AG08396 (cell line): Measurements from ENCODE around the gene ZNRF2.
"Not testable (repeated sequence)": the region's sequence is repeated elsewhere in the genome, so short reads cannot be mapped to it uniquely, and the experiment has no call there.

Experiments
- DNase-seq: peaks from one replicate; pipeline ENCODE4 v3.0.0; 2012; ENCODE audit warnings: low spot score, mixed read lengths

Gene ZNRF2

DNA sequence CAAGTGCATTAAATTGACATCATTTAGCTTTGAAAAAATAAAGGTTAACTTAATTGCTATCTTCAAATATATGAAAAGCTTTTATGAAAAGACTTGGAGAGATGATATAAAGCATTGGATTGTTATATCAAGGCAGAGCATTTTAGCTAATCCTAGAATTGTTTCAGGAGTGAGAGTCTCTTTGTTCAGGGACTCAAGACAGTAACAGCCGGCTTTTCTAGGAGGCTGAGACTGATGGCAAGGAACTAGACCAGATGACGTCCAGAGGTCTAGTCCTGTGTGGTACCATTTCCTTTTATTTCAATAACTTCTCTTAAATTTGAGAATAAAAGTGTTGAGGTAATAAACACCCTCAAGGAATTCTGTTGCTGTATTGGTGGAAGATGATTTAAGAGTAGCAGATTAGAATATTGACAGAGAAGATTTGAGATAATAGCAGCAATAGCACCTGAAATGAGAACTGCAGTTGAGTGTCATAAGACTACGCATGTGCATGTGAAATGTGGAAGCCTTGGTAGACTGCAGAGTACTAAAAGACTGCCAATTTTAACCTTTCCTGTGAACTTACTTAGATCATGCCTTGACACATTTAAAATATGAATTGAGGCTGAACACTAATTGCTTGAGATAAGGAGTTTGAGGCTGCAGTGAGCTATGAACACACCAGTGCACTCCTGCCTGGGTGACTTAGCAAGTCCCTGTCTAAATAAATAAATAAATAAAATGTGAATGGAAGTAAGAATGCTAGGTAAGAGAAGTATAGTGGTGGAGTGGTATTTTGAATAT, 79.6 kb downstream of the ZNRF2 start:
- no peak for DNase-seq

DNA sequence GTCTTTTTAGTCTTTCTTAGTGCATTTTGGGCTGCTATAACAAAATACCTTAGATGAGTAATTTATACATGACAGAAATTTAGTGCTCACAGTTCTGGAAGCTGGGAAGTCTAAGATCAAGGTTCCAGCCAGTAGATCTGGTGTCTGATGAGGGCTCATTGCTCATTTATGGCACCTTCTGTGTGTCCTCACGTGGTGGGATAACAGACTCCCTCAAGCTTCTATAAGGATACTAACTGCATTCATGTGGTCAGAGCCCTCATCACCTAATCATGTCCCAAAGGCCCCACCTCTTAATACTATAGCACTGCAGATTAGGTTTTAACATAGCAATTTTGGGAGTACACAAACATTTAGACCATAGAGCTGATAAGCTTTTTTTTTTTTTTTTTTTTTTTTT, 80.4 kb downstream of the ZNRF2 start:
- no peak for DNase-seq

DNA sequence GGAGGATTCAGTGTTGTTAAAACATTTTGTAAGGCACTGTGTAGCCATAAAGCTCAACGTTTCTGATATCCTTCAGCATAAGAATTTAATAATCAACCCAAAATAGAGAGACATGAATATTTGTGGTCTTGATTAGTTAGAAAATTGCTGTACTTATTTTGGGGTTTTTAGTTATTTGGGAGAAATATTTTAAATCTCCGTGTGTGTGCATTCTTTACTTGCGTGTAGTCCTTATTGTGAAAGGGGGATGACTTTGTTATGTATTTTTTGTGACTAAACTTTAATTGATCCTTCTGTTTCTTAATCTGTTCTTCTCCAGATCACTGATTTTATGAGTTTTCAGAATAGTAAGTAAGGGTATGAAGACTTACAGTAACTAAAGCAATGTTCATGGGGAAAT, 81.2 kb downstream of the ZNRF2 start:
- DNase-seq: no peak

DNA sequence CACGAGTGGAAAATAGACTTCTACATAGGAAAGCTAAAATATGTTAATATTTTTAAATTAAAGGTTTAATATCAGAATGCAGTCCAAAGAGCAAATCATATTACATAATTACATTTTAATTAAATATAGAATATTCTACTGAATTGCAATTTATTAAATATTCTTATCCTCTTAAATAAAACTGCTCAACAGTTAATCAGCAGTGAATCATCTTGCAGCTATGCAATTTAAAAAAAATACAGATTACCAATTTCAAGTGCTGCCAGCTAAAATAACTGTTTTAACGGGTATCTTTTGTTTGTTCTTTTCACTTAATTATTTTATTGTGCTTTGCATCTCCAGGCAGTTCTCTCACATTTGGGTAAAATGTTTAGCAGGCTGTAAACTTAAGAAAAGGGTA, 82.2 kb downstream of the ZNRF2 start:
- DNase-seq: no peak

DNA sequence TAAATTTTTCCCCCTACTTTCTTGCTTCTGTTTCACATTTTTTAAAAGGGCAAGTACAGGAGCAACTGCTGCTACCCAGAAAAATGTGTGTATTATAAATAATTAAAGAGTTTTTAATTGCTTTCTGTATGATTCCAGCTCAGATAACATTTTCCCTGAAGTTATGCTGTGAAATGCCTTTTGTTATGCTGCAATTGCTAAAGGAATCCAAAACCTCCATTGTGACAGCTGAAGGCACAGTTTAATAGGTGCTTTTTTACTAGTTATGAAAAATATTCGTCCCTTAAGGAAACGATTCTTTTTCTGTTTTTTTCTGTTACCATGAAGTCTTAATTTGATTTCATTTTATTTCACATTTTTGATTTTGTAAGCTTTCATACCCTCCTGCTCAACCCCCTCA, 83.2 kb downstream of the ZNRF2 start:
- DNase-seq: no peak

DNA sequence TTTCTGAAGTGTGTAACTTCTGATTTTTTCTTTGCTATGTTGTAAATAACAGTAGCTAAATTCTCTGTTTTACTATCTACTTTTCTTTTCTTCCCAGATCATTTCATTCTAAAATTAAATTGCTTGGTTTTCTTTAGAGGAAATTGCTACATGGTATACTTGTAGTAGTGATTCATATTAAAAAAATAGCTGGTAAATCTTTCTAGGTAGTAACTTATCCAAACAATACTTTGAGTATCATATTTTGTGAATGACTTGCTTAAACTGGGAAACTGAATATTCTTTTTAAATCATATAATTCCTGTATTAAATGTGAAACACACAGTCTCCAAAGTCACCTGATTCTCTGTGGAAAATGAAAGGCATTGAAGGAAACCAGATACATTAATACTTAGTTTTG, 85.5 kb downstream of the ZNRF2 start:
- DNase-seq: no peak

DNA sequence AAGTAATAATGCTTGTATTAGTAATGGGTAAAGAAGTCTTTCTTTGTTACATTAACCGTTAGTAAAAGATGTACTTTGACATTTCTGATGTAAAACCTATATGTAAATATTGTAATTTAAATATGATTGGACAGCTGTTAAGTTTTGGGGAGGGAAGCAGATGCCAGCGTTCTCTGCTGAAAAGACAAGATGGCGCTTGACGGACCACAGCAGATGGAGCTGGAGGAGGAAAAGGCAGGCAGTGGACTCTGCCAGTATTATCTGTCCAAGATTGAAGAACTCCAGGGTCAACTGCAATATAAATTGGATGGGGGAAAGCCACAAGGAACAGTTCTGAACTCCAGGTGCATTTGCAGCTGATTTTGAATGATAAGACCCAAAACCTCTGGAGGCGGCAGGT, 86.9 kb downstream of the ZNRF2 start:
- no peak for DNase-seq

GRCh38 chr7:30378275-30378674, 93.9 kb downstream of the ZNRF2 start:
- no peak for DNase-seq

- DNase-seq: no peak
Measured at GRCh38 chr7:30379131-30379530, 94.7 kb downstream of the ZNRF2 start.

DNA sequence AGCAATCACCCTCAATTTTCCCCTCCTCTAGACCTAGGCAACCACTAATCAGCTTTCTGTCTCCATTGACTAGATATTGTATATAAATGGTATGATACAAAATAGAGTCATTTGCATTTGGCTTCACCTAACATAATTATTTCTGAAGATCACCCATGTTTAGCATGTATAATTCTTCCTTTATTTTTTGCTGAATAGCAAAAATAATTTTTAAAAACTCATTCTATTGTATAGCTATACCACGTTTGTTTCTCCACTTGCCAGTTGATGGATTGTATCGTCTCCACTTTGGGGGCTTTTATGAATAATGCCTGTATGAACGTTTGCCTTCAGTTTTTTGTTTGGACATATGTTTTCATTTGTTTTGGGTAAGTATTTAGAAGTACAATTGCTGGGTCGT, 95.3 kb downstream of the ZNRF2 start:
- DNase-seq: no peak

- DNase-seq: no peak
Measured at GRCh38 chr7:30380294-30380693, 95.9 kb downstream of the ZNRF2 start.

DNA sequence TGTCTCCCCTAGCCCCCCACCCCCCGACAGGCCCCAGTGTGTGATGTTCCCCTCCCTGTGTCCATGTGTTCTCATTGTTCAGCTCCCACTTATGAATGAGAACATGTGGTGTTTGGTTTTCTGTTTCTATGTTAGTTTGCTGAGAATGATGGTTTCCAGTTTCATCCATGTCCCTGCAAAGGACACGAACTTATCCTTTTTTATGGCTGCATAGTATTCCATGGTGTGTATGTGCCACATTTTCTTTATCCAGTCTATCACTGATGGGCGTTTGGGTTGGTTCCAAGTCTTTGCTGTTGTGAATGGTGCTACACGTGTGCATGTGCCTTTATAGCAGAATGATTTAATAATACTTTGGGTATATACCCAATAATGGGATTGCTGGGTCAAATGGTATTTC, 96.4 kb downstream of the ZNRF2 start:
- not testable (repeated sequence) for DNase-seq

DNA sequence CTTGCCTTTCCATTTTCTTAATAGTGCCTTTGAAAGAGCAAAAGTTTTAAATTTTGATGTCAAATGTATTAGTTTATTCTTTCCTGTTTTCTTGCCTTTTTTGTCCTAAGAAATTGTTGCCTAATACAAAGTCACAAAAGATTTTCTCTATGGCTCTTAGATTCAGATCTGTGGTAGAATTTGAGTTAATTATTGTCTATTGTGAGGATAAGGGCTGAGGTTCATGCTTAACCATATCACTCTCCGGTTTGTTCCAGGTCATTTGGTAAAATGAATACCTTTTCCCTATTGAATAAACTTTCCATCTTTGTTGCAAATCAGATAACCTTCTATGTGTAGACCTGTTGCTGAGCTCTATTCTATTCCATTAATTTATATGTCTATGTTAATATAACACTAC, 98.2 kb downstream of the ZNRF2 start:
- no peak for DNase-seq

DNA sequence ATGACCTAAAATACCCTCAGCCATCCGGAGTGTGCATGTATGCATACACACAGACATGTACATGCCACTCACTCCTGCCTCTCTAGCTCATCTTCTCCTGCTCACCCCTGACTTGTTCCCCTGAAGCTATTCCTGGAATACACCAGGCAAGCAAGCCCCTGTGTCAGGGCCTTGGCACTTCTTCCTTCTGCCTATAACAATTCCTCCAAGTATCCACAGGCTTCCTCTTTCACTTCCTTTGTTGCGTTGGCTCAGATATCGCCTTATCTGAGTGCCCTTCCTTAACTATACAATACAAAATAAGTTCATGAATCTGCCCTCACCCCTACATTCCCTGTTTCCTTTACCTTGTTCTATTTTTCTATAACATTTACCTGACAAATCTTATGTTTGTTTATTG, 105.4 kb downstream of the ZNRF2 start:
- no peak for DNase-seq

DNA sequence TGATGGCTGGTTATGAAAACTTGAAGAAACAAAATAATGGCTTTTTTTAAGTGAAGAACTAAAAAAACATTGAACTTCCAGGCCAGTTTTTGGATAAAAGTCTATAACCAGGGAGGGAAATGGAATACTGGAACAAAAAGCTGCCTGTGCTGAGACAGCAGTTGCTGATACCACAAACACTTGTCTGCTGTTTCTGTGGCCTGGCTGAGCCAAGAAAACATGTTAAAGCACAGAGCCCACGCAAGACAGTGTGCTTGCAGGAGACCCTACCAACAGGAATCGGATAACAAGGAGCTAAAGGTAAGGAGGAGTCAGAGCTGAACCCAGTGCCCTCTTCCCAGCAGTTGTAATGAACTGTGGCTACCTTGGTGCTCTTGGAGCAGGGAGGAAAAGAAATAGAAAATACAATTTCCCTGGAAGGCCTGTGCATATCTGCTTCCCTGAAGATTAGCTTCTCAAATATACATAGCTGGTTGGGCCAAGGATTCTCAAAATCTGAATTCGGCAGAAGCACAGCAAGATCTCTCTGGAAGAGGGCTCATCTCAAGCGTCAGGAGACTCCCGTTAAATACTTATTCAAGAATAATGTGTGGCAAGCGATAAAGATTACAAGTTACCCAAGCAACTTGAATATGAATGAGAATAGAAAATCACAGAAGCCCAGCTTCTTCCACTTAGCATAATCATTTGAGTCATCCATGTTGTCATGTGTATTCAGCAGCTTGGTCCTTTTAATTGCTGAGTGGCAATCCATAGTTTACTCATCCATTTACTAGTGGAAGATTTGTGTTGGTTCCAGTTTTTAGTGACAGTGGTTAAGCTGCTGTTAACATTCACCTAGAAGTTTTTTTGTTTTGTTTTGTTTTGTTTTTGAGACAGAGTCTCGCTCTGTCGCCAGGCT, 106.6 kb downstream of the ZNRF2 start:
- no peak for DNase-seq

- DNase-seq: no peak
Measured at GRCh38 chr7:30391806-30392205, 107.4 kb downstream of the ZNRF2 start.

DNA sequence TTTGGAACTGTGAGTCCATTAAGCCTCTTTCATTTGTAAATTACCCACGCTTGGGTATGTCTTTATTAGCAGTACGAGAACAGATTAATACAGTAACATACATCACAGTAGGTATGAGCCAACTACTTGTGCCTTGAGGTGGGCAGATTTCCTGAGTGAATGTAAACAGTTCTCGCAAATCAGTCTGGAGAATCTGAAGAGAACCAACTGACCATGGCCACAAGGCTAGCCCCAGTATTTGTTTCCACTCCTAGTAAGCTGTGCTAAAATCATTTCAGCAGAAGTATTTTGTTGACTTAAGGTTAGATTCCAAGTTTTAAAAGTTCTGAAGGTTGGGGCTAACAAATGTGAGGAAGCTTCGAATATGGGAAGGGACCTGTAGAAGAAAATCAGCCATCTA, 111.3 kb downstream of the ZNRF2 start:
- no peak for DNase-seq

DNA sequence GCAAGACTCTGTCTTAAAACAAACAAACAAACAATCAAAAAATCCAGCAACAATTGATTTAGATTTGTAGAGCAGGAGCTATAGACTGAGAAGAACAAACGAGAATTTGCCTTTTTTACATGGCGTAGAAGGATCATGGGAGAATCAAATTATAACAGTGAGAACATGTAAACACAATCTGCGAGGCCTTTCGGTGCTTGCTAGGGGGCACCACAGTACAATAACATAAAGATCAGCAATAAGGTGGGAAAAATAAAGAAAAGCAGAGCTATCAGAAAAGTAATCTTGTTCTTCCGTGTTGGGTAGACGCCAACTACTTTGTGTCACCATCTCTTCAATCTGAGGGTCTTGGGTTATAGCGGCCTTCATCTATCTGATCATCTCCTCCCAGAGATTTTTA, 112.0 kb downstream of the ZNRF2 start:
- DNase-seq: no peak

DNA sequence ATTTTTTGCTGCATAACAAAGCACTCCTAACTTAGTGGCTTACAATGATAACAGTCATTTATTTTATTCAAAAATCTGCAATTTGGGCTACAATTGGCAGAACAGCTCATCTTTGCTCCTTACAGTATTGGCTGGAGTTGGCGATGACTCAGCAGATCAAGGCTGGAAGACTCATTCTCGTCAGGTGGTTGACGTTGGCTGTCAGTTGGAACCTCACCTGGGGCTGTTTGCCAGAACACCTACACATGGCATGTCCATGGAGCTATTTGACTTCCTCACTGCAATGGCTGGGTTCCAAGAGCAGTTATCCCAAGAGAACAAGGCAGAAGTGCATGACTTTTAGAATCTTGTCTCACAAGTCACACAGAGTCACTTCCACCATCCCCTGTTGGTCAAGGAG, 119.1 kb downstream of the ZNRF2 start:
- DNase-seq: no peak

GRCh38 chr7:30405179-30405578, 120.8 kb downstream of the ZNRF2 start:
- no peak for DNase-seq

DNA sequence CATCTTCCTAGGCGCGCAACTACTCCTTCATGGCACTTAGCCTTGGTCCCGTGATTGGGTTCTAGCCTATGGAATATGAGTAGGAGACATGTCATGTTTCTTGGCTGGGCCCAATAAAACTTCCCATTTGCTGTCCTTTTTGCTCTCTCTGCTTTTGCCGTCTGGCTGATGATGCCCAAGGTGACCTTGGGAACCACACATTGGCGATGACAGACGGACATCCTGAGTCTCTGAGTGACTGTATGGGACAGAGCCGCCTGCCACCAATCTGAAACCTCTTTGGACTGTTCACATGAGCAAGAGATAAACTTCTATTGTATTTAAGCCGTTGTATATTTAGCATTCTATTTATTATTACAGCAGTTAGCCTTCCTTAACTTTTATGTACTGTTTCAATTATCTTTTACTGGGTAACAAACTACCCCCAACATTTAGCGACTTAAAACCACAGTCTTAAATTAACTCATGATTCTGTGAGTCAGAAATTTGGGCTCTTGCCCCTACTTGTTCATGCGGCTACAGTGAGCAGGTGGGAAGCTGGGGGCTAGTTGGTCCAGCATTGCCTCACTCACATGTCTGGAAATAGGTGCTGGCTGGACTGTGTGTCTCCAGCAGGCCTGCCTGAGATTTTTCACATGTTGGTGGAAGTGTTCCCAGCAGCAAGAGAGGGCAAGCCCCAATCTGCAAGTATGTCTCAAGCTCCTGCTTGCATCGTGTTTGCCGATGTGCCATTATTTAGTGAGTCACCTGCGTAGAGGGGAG, 122.4 kb downstream of the ZNRF2 start:
- no peak for DNase-seq

DNA sequence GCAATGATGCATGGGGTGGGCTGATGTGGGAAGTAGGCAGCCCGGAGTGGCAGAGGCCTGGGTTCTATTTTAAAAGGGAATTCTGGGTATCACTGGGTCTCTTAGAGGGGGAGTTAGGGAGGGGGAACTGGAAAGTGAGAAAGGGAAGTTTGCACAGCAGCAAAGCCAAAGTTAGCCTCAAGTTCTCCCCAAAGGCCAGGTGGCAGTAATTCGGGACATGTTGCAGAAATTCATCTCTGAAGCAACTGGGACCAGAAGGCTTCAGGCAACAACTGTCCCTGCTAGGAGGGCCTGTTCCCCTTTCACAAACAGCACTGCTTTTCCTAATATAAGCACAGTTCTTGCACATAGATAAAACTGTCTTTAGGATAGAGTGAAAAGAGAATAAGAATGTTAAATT, 126.8 kb downstream of the ZNRF2 start:
- DNase-seq: no peak

DNA sequence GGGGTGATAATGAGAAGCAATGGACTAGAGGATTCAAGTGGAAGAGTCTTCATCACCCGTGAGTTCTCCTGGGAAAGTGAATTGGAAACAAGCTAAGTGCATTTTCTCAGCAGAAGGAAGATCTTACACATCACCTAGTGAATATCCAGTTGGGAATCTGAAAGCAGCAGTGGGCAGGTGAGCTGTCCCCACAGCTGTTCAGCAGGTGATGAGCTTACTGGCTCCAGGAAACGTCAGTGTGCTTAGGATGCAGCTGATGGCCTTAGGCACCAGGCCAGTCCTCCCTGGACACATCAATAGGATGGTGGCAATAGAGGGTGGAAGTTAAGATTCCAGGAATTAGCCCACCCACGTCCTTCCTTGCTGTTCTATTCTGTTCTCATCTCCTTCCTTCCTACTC, 127.5 kb downstream of the ZNRF2 start:
- no peak for DNase-seq
